GM12878 (cell line): ENCODE results near the gene TNFAIP3. TPM values are rescaled to one million over a fixed set of nuclear protein-coding genes. Genes with fewer than 3 reads are reported as not detected.
A peak's percentile ranks its signal among the peaks of the same experiment; 100 is the strongest.

Experiments
- ATAC-seq: fragments of 200-7000 bp; cut with Tn5 transposase; 3 replicates; pipeline ENCODE4 v1.9.1; 2020; ENCODE audit warnings: mild to moderate bottlenecking, moderate library complexity
- BruUV-seq: library from RNA; stranded (reverse); fragments of 400-500 nt; replicated peaks from 2 replicates; lab custom pipeline; 2021; lab: Mats Ljungman, UMichigan
- CTCF ChIA-PET: fragments of 300-600 bp; sonication (Branson Sonifier 250); formaldehyde crosslinking; extraction: SDS; loops from one replicate; lab custom pipeline; 2021; ENCODE audit warnings: inconsistent platforms; lab: Yijun Ruan, JAX
- POLR2A ChIA-PET: fragments of 350-600 bp; formaldehyde crosslinking; extraction: SDS; loops from one replicate; lab custom pipeline; 2021; ENCODE audit warnings: inconsistent platforms; lab: Charles Lee
- RAD21 ChIA-PET: fragments of 300-600 bp; sonication (Branson Sonifier 250); formaldehyde crosslinking; loops from one replicate; lab custom pipeline; 2023; ENCODE audit warnings: antibody characterized with exemption; ENCODE audit not compliant: unreplicated experiment; lab: Charles Lee
- SMC1A ChIA-PET: fragments of 300-600 bp; sonication (Branson Sonifier 250); formaldehyde crosslinking; loops from one replicate; lab custom pipeline; 2023; ENCODE audit not compliant: unreplicated experiment, uncharacterized antibody; lab: Charles Lee
- DNase-seq: peaks from one replicate; pipeline ENCODE4 v3.0.0-alpha.2; 2011; ENCODE audit warnings: low read depth, low spot score
- FAIRE-seq: peaks from 3 replicates; lab custom pipeline; 2011; peaks lifted over from hg19 to GRCh38; lab: Jason Lieb, UNC
- H2AFZ ChIP-seq: 2 replicates; pipeline ENCODE4 v1.6.0; 2011; ENCODE audit warnings: low read depth, low read length, control low read depth; ENCODE audit not compliant: control insufficient read depth
- H3K27ac ChIP-seq: 2 replicates; pipeline ENCODE4 v1.5.1; 2011; ENCODE audit warnings: control low read depth; ENCODE audit not compliant: control insufficient read depth, insufficient read depth
- H3K27me3 ChIP-seq, 2 experiments: replicated peaks in 1 of 2; 2 replicates each; pipeline versions ENCODE4 v1.6.0 to v1.6.1; 2011; ENCODE audit warnings: low read length in 1 of 2; ENCODE audit not compliant: control insufficient read depth in 2 of 2, insufficient read depth in 2 of 2
- H3K36me3 ChIP-seq, 2 experiments: 2 replicates each; pipeline ENCODE4 v1.5.1; 2011; ENCODE audit warnings: low read length in 1 of 2; ENCODE audit not compliant: control insufficient read depth in 2 of 2, insufficient read depth in 2 of 2
- H3K4me1 ChIP-seq: 2 replicates; pipeline ENCODE4 v1.6.1; 2011; ENCODE audit warnings: mild to moderate bottlenecking, low read length, moderate library complexity, mixed read lengths; ENCODE audit not compliant: control insufficient read depth, insufficient read depth
- H3K4me2 ChIP-seq: 2 replicates; pipeline ENCODE4 v1.6.0; 2011; ENCODE audit warnings: control low read depth; ENCODE audit not compliant: control insufficient read depth, insufficient read depth
- H3K4me3 ChIP-seq: fragments of 200-600 bp; sonication (generic); 2 replicates; pipeline ENCODE4 v1.5.1; 2016
- H3K79me2 ChIP-seq: 2 replicates; pipeline ENCODE4 v1.6.0; 2011; ENCODE audit warnings: low read length; ENCODE audit not compliant: control insufficient read depth, insufficient read depth
- H3K9ac ChIP-seq: 2 replicates; pipeline ENCODE4 v1.8.0; 2011; ENCODE audit warnings: low read length, control low read depth, mixed read lengths; ENCODE audit not compliant: control insufficient read depth, insufficient read depth
- H3K9me3 ChIP-seq: replicated peaks from 3 replicates; pipeline ENCODE4 v1.5.1; 2011; ENCODE audit warnings: mild to moderate bottlenecking, low read length; ENCODE audit not compliant: control insufficient read depth, insufficient read depth
- H4K20me1 ChIP-seq: 2 replicates; pipeline ENCODE4 v1.6.0; 2011; ENCODE audit not compliant: control insufficient read depth, insufficient read depth
- ATF7 ChIP-seq: fragments of 450-650 bp; IDR thresholded peaks from 2 replicates; pipeline ENCODE4 v1.6.1; 2016; ENCODE audit warnings: low read depth, mild to moderate bottlenecking
- CBX5 ChIP-seq: sonication (generic); IDR thresholded peaks from 2 replicates; pipeline ENCODE4 v1.6.1; 2016; ENCODE audit warnings: low read depth, moderate library complexity, mild to moderate bottlenecking, inconsistent platforms
- LARP7 ChIP-seq: fragments of 450-650 bp; IDR thresholded peaks from 2 replicates; pipeline ENCODE4 v1.6.1; 2017; ENCODE audit warnings: mild to moderate bottlenecking
- MEF2B ChIP-seq: fragments of 450-650 bp; IDR thresholded peaks from 2 replicates; pipeline ENCODE4 v1.6.1; 2018; ENCODE audit warnings: mild to moderate bottlenecking, moderate library complexity; ENCODE audit not compliant: partially characterized antibody, poor library complexity, severe bottlenecking
- MTA3 ChIP-seq: IDR thresholded peaks from 2 replicates; pipeline ENCODE4 v1.6.1; 2012; ENCODE audit warnings: low read length, inconsistent platforms, borderline replicate concordance
- MYB ChIP-seq: fragments of 150-350 bp; IDR thresholded peaks from 2 replicates; pipeline ENCODE4 v1.6.1; 2014; ENCODE audit warnings: mild to moderate bottlenecking, low read depth, low read length, borderline replicate concordance
- NFYA ChIP-seq: IDR thresholded peaks from 2 replicates; pipeline ENCODE4 v1.6.1; 2011; ENCODE audit warnings: low read depth, mild to moderate bottlenecking, low read length, improper control_type of control experiment, borderline replicate concordance
- NR2C1 ChIP-seq: fragments of 450-650 bp; IDR thresholded peaks from 2 replicates; pipeline ENCODE4 v1.6.1; 2017; ENCODE audit warnings: antibody characterized with exemption, mild to moderate bottlenecking, moderate library complexity
- NR2C2 ChIP-seq: IDR thresholded peaks from 2 replicates; pipeline ENCODE4 v1.6.1; 2011; ENCODE audit warnings: borderline replicate concordance, low read depth; ENCODE audit not compliant: control insufficient read depth, insufficient read length
- SUZ12 ChIP-seq: fragments of 200-600 bp; sonication (generic); IDR thresholded peaks from one replicate; pipeline ENCODE4 v1.6.1; 2018; ENCODE audit warnings: antibody characterized with exemption, mild to moderate bottlenecking; ENCODE audit not compliant: unreplicated experiment
- TBL1XR1 ChIP-seq: IDR thresholded peaks from 2 replicates; pipeline ENCODE4 v1.6.1; 2012; ENCODE audit warnings: low read depth, low read length, improper control_type of control experiment
- TCF3 ChIP-seq: IDR thresholded peaks from 2 replicates; pipeline ENCODE4 v1.6.1; 2012; ENCODE audit warnings: low read depth, mild to moderate bottlenecking, low read length, borderline replicate concordance; ENCODE audit not compliant: insufficient read depth
- USF2 ChIP-seq: IDR thresholded peaks from 2 replicates; pipeline ENCODE4 v1.6.1; 2011; ENCODE audit warnings: low read depth, low read length, improper control_type of control experiment, borderline replicate concordance
- ZNF24 ChIP-seq: fragments of 450-650 bp; IDR thresholded peaks from 2 replicates; pipeline ENCODE4 v1.6.1; 2017; ENCODE audit warnings: antibody characterized with exemption, mild to moderate bottlenecking
- WGBS: methylation state at CpG from one replicate; pipeline ENCODE4 v1.1.6; 2016; ENCODE audit warnings: low lambda C conversion rate; ENCODE audit not compliant: insufficient replicate concordance, insufficient coverage; ENCODE audit errors: missing lambda C conversion rate; 5-methylcytosine and 5-hydroxymethylcytosine counted together
- in situ Hi-C: fragments of 300-500 bp; cut with MboI; formaldehyde crosslinking; loops from 9 replicates; pipeline ENCODE4 v1.14.3; 2018; ENCODE audit warnings: mixed read lengths
- intact Hi-C: fragments of 100-400 bp; cut with micrococcal nuclease; formaldehyde crosslinking; loops from one replicate; pipeline ENCODE4 v1.14.2; 2022; ENCODE audit not compliant: unreplicated experiment
- polyA plus RNA-seq, 11 experiments: library from polyadenylated mRNA; depleted of rRNA in 4 of 11; unstranded in 6 of 11; stranded (reverse) in 5 of 11; fragments of >200 nt; fragmentation: Nextera tagmentation in 4 of 11; fragmentation: Illumina TruSeq in 1 of 11; extraction: Ambion mirVana in 4 of 11; extraction: Trizol in 1 of 11; gene quantifications; 1 replicate in 1 of 11; 2 replicates in 10 of 11; pipeline versions ENCODE4 v1.2.1 to v1.2.3, GENCODE V29; 2011 to 2016; ENCODE audit warnings: inconsistent platforms in 2 of 11, missing spikeins in 2 of 11, low read depth in 1 of 11
- total RNA-seq, 4 experiments: library from RNA; depleted of rRNA in 3 of 4; stranded (reverse); fragments of >200 nt in 3 of 4; fragmentation: Illumina TruSeq in 1 of 4; extraction: Trizol in 1 of 4; gene quantifications; 2 replicates each; pipeline versions ENCODE4 v1.2.1 to v1.2.3, GENCODE V29; 2013 to 2021
- TF ChIP-seq, protein P1 (sequence below): fragments of 450-650 bp; IDR thresholded peaks from 2 replicates; pipeline ENCODE4 v1.6.1; 2017; ENCODE audit warnings: antibody characterized with exemption, mild to moderate bottlenecking, moderate library complexity
- TF ChIP-seq, protein P2 (sequence below): IDR thresholded peaks from 2 replicates; pipeline ENCODE4 v1.6.1; 2011; ENCODE audit warnings: borderline replicate concordance, low read depth, mild to moderate bottlenecking, moderate library complexity, low read length; ENCODE audit not compliant: insufficient read depth, poor library complexity, severe bottlenecking
- TF ChIP-seq, protein P3 (sequence below): fragments of 450-650 bp; IDR thresholded peaks from 2 replicates; pipeline ENCODE4 v1.6.1; 2016; ENCODE audit warnings: mild to moderate bottlenecking

Gene TNFAIP3
- total and polyA plus RNA-seq, 10 of the 15 experiments (the other 5 are each of a cell fraction or from before 2014, with no cell fraction given), result 18.0 to 350 (median 127) TPM

DNA sequence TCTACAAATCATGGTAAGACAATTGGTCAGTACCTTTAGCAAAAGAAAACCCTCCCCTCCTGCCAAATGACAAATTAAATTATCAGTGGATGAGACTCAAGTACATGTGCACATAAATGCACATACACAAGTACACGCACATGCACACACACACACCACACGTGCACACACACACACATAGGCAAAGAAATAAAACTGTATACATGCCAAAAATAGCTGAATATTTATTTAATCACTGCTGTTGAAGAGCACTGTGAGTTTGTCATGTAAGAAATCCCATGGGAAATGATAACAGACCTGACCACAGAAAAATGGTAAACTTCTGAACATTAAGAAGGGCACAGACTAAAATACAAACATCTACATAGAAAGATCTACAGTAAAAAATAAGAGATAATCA is 46.6 kb upstream of the TNFAIP3 start:
- in situ Hi-C loops (no loop called here), intact Hi-C loops (no loop called here)
- H3K79me2 ChIP-seq, result no peaks in the 10 kb centered on the region
- no peaks in the 10 kb centered on the region for H4K20me1 ChIP-seq
- ChIA-PET SMC1A (interaction anchor here (0.7 to 2.9 kb wide), 15 partner anchors 8 to 112 kb away, joined by 3 to 23 read pairs (median 4); partner anchors contain the start of gene TNFAIP3), CTCF (interaction anchor here (0.8 to 1.7 kb wide), 4 partner anchors 21 to 47 kb away, joined by 3 to 10 read pairs (median 3); partner anchors contain the start of gene TNFAIP3), POLR2A (interaction anchor here (0.6 to 2.9 kb wide), 7 partner anchors 9 to 182 kb away, joined by 3 to 15 read pairs (median 3); partner anchors contain the start of gene TNFAIP3), RAD21 (interaction anchor here (0.8 to 2.4 kb wide), 8 partner anchors 9 to 126 kb away, joined by 3 to 11 read pairs (median 4); no protein-coding TSS in a partner anchor)
- FAIRE-seq (no peak), DNase-seq (no peak), ATAC-seq (no peak)
- H2AFZ ChIP-seq, result no peak overlapping the region; the same call in 1 of the 2 replicates
- H3K4me3 ChIP-seq, result no peak overlapping the region
- BruUV-seq, result no TSS peak
- H3K9ac ChIP-seq, result no peak overlapping the region
- peaks cover 29% of the 10 kb centered on the region for H3K4me1 ChIP-seq
- H3K27me3 ChIP-seq, result no peaks in the 10 kb centered on the region
- H3K27ac ChIP-seq, result peak overlapping the region; percentile 51; the same call in 1 of the 2 replicates
- H3K36me3 ChIP-seq, result no peaks in the 10 kb centered on the region
- 88% methylated on average over 2 of the region's 2 CpGs for WGBS
- no peaks in the 10 kb centered on the region; the same call in 2 of the 3 replicates for H3K9me3 ChIP-seq
- H3K4me2 ChIP-seq, result no peak overlapping the region
- TF ChIP-seq USF2 (no peak), NR2C1 (no peak), CBX5 (no peak), TBL1XR1 (no peak), MTA3 (no peak), MYB (no peak), ZNF24 (no peak), NR2C2 (no peak), MEF2B (peak; percentile 48), LARP7 (no peak), TCF3 (no peak), SUZ12 (no peak), ATF7 (no peak), NFYA (no peak)
- TF ChIP-seq, protein P1, sequence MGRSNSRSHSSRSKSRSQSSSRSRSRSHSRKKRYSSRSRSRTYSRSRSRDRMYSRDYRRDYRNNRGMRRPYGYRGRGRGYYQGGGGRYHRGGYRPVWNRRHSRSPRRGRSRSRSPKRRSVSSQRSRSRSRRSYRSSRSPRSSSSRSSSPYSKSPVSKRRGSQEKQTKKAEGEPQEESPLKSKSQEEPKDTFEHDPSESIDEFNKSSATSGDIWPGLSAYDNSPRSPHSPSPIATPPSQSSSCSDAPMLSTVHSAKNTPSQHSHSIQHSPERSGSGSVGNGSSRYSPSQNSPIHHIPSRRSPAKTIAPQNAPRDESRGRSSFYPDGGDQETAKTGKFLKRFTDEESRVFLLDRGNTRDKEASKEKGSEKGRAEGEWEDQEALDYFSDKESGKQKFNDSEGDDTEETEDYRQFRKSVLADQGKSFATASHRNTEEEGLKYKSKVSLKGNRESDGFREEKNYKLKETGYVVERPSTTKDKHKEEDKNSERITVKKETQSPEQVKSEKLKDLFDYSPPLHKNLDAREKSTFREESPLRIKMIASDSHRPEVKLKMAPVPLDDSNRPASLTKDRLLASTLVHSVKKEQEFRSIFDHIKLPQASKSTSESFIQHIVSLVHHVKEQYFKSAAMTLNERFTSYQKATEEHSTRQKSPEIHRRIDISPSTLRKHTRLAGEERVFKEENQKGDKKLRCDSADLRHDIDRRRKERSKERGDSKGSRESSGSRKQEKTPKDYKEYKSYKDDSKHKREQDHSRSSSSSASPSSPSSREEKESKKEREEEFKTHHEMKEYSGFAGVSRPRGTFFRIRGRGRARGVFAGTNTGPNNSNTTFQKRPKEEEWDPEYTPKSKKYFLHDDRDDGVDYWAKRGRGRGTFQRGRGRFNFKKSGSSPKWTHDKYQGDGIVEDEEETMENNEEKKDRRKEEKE, result no peak
- TF ChIP-seq, protein P2, sequence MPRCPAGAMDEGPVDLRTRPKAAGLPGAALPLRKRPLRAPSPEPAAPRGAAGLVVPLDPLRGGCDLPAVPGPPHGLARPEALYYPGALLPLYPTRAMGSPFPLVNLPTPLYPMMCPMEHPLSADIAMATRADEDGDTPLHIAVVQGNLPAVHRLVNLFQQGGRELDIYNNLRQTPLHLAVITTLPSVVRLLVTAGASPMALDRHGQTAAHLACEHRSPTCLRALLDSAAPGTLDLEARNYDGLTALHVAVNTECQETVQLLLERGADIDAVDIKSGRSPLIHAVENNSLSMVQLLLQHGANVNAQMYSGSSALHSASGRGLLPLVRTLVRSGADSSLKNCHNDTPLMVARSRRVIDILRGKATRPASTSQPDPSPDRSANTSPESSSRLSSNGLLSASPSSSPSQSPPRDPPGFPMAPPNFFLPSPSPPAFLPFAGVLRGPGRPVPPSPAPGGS, result peak; percentile 57
- TF ChIP-seq, protein P3, sequence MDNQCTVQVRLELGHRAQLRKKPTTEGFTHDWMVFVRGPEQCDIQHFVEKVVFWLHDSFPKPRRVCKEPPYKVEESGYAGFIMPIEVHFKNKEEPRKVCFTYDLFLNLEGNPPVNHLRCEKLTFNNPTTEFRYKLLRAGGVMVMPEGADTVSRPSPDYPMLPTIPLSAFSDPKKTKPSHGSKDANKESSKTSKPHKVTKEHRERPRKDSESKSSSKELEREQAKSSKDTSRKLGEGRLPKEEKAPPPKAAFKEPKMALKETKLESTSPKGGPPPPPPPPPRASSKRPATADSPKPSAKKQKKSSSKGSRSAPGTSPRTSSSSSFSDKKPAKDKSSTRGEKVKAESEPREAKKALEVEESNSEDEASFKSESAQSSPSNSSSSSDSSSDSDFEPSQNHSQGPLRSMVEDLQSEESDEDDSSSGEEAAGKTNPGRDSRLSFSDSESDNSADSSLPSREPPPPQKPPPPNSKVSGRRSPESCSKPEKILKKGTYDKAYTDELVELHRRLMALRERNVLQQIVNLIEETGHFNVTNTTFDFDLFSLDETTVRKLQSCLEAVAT, result peak; percentile 70
